ENCODE data around the gene SLC6A9. TPM values are rescaled to one million over a fixed set of nuclear protein-coding genes. Genes with fewer than 3 reads are reported as not detected.

The SLC6A9 gene
- total RNA-seq, 1 experiment from 2014 or later: 30.1 TPM

DNA sequence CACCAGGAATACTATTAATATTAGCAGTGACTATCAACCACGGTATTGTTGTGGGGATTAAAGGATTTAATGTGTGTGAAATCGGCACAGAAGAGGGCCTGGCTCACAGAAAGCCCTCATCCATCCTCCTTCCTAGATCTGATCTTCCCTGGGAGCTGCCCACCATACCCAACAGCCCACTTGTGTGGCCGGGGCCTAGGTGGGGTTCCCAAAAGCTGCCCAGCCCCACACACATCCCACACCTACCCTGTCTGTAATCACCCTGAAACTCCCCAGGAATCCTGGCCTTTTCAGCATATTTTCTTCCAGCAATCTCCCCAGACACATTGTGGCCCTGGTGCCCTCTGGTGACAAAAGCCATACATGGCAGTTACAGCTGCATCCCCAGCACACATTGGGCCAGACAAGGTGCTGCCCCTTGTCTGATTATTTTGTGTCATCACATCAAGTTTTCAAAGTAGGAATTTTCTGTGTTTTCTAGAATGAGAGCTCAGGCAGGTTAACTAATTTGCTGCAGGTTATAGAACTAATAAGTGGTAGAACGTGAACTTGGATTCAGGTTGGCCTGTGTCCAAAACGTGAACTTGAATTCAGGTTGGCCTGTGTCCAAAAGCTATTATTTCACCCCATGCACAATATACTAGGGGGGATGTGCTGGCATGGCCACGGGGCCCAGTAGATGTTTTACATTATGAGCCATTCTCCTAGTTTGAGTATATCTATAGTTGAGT, 5.3 kb upstream of the SLC6A9 start:
- H3K9me3 Mint-ChIP-seq: no peaks in the 10 kb centered on the region
- H3K27ac ChIP-seq (ENCODE audit: insufficient read length, low read depth, low read length): no peak overlapping the region
- H3K23ac ChIP-seq (ENCODE audit: insufficient read length, low read depth, low read length): no peak overlapping the region
- TF ChIP-seq, protein P1, sequence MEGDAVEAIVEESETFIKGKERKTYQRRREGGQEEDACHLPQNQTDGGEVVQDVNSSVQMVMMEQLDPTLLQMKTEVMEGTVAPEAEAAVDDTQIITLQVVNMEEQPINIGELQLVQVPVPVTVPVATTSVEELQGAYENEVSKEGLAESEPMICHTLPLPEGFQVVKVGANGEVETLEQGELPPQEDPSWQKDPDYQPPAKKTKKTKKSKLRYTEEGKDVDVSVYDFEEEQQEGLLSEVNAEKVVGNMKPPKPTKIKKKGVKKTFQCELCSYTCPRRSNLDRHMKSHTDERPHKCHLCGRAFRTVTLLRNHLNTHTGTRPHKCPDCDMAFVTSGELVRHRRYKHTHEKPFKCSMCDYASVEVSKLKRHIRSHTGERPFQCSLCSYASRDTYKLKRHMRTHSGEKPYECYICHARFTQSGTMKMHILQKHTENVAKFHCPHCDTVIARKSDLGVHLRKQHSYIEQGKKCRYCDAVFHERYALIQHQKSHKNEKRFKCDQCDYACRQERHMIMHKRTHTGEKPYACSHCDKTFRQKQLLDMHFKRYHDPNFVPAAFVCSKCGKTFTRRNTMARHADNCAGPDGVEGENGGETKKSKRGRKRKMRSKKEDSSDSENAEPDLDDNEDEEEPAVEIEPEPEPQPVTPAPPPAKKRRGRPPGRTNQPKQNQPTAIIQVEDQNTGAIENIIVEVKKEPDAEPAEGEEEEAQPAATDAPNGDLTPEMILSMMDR (conservative IDR thresholded peaks at IDR 0.05): peak; percentile 84
- H4K8ac ChIP-seq (replicated peaks; ENCODE audit: insufficient read length, low read depth, low read length): no peak overlapping the region
- peak; percentile 71 for DNase-seq
- H3K9ac ChIP-seq (ENCODE audit: extremely low read depth, insufficient read length, low read length): no peak overlapping the region
- peak overlapping the region in 2 of 3 experiments; percentile 24 to 74; a peak in 2 of 7 replicates for H3K27ac Mint-ChIP-seq
- H3K27me3 ChIP-seq (ENCODE audit: insufficient read depth, low read length): no peaks in the 10 kb centered on the region
- H3K9me3 ChIP-seq (ENCODE audit: control insufficient read depth, low read depth, low read length): no peaks in the 10 kb centered on the region
- no peak overlapping the region for H2BK20ac ChIP-seq (ENCODE audit: low read depth, low read length, poor library complexity, severe bottlenecking)
- peaks cover 26 to 27% of the 10 kb centered on the region in 2 experiments for H3K4me1 Mint-ChIP-seq
- H3K56ac ChIP-seq (ENCODE audit: insufficient read length, low read depth, low read length): no peak overlapping the region
- no peak overlapping the region for H2AFZ ChIP-seq (ENCODE audit: low read length)
- no peak overlapping the region for H2BK12ac ChIP-seq (ENCODE audit: insufficient read length, low read depth, low read length)
- H4K5ac ChIP-seq (ENCODE audit: insufficient read length, low read depth, low read length): no peak overlapping the region
- no peaks in the 10 kb centered on the region for H3K79me2 ChIP-seq (ENCODE audit: insufficient read depth, low read length)
- no peak overlapping the region for H2BK120ac ChIP-seq (ENCODE audit: low read depth, low read length, poor library complexity, severe bottlenecking)
- peaks cover 11% of the 10 kb centered on the region for H3K27me3 Mint-ChIP-seq (ENCODE audit: low read depth)
- H3K4ac ChIP-seq (ENCODE audit: low read depth, low read length): no peak overlapping the region
- no peaks in the 10 kb centered on the region for H4K20me1 ChIP-seq (ENCODE audit: control insufficient read depth, insufficient read depth, insufficient read length)
- H3K4me1 ChIP-seq (ENCODE audit: insufficient read depth, low read length): peaks cover 6% of the 10 kb centered on the region; the same call in 1 of the 2 replicates
- no peak overlapping the region for H3K4me3 Mint-ChIP-seq
- no peaks in the 10 kb centered on the region; a peak in 1 of 7 replicates for H3K36me3 Mint-ChIP-seq (ENCODE audit: insufficient read depth in 1 of 3, low read depth in 3 of 3)
- H3K14ac ChIP-seq (ENCODE audit: insufficient read depth, low read length): no peak overlapping the region
- no peak overlapping the region for H2BK15ac ChIP-seq (ENCODE audit: low read depth, low read length)
- H3K4me2 ChIP-seq (ENCODE audit: insufficient read depth, insufficient read length, low read length): no peak overlapping the region
- no peak overlapping the region for H2BK5ac ChIP-seq (ENCODE audit: insufficient read length, low read length)
- no peak overlapping the region for H4K91ac ChIP-seq (ENCODE audit: insufficient read length, low read depth, low read length)
- H3K18ac ChIP-seq (ENCODE audit: insufficient read length, low read depth, low read length): no peak overlapping the region
- no peaks in the 10 kb centered on the region for H3K79me1 ChIP-seq (ENCODE audit: insufficient read depth, low read depth, low read length, poor library complexity, severe bottlenecking)
- no peaks in the 10 kb centered on the region for H3K23me2 ChIP-seq (ENCODE audit: insufficient read length, low read depth, low read length, poor library complexity, severe bottlenecking)
- H2AK5ac ChIP-seq (ENCODE audit: insufficient read length, low read length): no peak overlapping the region
- no CpG with 5 or more reads among the region's 6 CpGs for WGBS (ENCODE audit: extremely low coverage, insufficient read length, low lambda C conversion rate)
- H3T11ph ChIP-seq (ENCODE audit: low read length): no peak overlapping the region

Measured in H9 (cell line).